ENCODE results near the gene CD300LF.

DNA sequence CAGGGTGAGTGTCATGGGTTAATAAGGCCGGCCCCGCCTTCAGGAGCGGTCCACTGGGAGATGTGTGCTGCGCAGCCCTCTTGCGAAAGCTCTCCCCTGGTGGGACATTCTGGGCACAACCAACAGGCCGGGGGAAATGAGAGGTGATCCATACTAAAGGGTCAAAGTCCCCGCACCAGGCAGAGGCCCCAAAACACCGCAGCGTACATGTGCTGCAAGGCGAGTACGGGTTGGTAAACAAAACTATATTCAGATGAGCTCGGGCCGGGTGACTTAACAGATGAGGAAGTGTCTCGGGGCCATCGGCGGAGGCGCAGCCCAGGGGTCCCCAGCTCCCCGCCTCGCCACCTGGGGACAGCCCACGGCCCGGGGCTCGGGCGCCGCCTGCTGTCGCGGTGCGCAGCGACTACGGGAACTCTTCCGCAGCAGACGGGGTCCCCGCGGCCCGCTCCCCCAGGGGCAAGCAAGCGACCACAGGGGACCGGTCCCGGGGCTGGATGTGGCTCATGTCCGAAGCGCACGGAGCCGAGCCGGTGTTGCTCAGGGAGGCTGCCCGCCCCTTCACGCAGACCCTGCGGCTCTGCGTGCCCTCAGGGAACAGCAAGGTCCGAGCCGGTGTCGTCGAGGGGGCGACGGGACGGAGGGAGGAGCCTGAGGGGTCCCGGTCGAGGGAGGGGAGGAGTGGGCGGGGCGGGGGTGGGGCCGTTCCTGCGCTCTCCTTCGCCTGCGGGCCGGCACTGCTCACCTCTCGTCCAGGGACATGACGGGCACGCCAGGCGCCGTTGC, 24.0 kb upstream of the CD300LF start, which contains the start of gene RAB37:
- TF ChIP-seq ZNF274 (IDR thresholded peaks at IDR 0.05; ENCODE audit: low read depth, low read length): no peak
- TF ChIP-seq SP1 (IDR thresholded peaks at IDR 0.05; ENCODE audit: low read depth): no peak
- TF ChIP-seq, protein P1, sequence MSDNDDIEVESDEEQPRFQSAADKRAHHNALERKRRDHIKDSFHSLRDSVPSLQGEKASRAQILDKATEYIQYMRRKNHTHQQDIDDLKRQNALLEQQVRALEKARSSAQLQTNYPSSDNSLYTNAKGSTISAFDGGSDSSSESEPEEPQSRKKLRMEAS (IDR thresholded peaks at IDR 0.05): no peak
- TF ChIP-seq EZH2 (IDR thresholded peaks at IDR 0.05): no peak
- TF ChIP-seq, protein P2, sequence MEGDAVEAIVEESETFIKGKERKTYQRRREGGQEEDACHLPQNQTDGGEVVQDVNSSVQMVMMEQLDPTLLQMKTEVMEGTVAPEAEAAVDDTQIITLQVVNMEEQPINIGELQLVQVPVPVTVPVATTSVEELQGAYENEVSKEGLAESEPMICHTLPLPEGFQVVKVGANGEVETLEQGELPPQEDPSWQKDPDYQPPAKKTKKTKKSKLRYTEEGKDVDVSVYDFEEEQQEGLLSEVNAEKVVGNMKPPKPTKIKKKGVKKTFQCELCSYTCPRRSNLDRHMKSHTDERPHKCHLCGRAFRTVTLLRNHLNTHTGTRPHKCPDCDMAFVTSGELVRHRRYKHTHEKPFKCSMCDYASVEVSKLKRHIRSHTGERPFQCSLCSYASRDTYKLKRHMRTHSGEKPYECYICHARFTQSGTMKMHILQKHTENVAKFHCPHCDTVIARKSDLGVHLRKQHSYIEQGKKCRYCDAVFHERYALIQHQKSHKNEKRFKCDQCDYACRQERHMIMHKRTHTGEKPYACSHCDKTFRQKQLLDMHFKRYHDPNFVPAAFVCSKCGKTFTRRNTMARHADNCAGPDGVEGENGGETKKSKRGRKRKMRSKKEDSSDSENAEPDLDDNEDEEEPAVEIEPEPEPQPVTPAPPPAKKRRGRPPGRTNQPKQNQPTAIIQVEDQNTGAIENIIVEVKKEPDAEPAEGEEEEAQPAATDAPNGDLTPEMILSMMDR (IDR thresholded peaks at IDR 0.05 in 2 of 3, conservative IDR thresholded peaks at IDR 0.05 in 1 of 3; ENCODE audit: borderline replicate concordance in 1 of 3, insufficient read depth in 1 of 3, low read depth in 2 of 3, low read length in 2 of 3): peak; percentile 62 to 84 (median 72)
- peak; percentile 25 for TF ChIP-seq POLR2A (IDR thresholded peaks at IDR 0.05; ENCODE audit: borderline replicate concordance, extremely low read depth, insufficient read depth, insufficient read length)
- TF ChIP-seq, protein P3, sequence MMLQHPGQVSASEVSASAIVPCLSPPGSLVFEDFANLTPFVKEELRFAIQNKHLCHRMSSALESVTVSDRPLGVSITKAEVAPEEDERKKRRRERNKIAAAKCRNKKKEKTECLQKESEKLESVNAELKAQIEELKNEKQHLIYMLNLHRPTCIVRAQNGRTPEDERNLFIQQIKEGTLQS (IDR thresholded peaks at IDR 0.05): no peak
- TF ChIP-seq SRF (IDR thresholded peaks at IDR 0.05; ENCODE audit: low read depth): no peak
- no peak for TF ChIP-seq EZH2phosphoT487 (IDR thresholded peaks at IDR 0.05; ENCODE audit: borderline replicate concordance)
